Psoas muscle (tissue), 8 donors: Measurements from ENCODE around the gene TUT1. TPM values are rescaled to one million over a fixed set of nuclear protein-coding genes. Genes with fewer than 3 reads are reported as not detected.
A peak's percentile ranks its signal among the peaks of the same experiment; 100 is the strongest.
"Not testable (repeated sequence)": the region's sequence is repeated elsewhere in the genome, so short reads cannot be mapped to it uniquely, and the experiment has no call there.

Experiments used
- ATAC-seq, 4 donors: fragments of 200-7000 bp; cut with Tn5 transposase; one replicate each; pipeline ENCODE4 v1.9.1; 2020; ENCODE audit warnings: moderate library complexity in 3 of 4, mild to moderate bottlenecking in 2 of 4
- DNase-seq, 2 donors: peaks; one replicate each; pipeline ENCODE4 v3.0.0-alpha.2; 2020
- H3K27ac ChIP-seq: fragments of 200-600 bp; one replicate; pipeline ENCODE4 v1.8.0; 2022
- H3K27me3 ChIP-seq, 3 donors: fragments of 200-600 bp in 1 of 3; one replicate each; pipeline versions ENCODE4 v1.6.1 to v1.8.0; 2013 to 2022; ENCODE audit warnings: low read length in 2 of 3, mild to moderate bottlenecking in 2 of 3, moderate library complexity in 1 of 3; ENCODE audit not compliant: insufficient read depth in 3 of 3
- H3K36me3 ChIP-seq, 2 donors: fragments of 200-600 bp in 1 of 2; one replicate each; pipeline versions ENCODE4 v1.6.1 to v1.8.0; 2013 to 2022; ENCODE audit warnings: low read depth in 1 of 2, mild to moderate bottlenecking in 1 of 2, moderate library complexity in 1 of 2; ENCODE audit not compliant: insufficient read depth in 1 of 2
- H3K4me1 ChIP-seq: fragments of 200-600 bp; one replicate; pipeline ENCODE4 v1.8.0; 2022
- H3K4me3 ChIP-seq: fragments of 200-600 bp; one replicate; pipeline ENCODE4 v1.8.0; 2022; ENCODE audit warnings: mild to moderate bottlenecking
- H3K9me3 ChIP-seq: fragments of 200-600 bp; one replicate; pipeline ENCODE4 v1.8.0; 2022
- WGBS, 3 donors: extraction: QIAGEN DNeasy Blood & Tissue Kit; methylation state at CpG; one replicate each; pipeline versions ENCODE4 v1.1.6 to v1.1.7; 2013; 5-methylcytosine and 5-hydroxymethylcytosine counted together
- intact Hi-C, 2 donors: fragments of 100-400 bp; cut with DNase I; formaldehyde crosslinking; loops; one replicate each; pipeline versions ENCODE4 v1.11.0 to v1.14.2; 2022
- polyA plus RNA-seq, 3 donors: library from polyadenylated mRNA; stranded (reverse); fragments of 200-250 nt; gene quantifications; one replicate each; pipeline ENCODE4 v1.2.3, GENCODE V29; 2013
- total RNA-seq, 4 donors: library from RNA; stranded (reverse); fragmentation: NEBNext Ultra II Directional in 2 of 4; extraction: Animal tissue kit (Norgen Biotek cat#: 25700) in 2 of 4; gene quantifications; one replicate each; pipeline versions ENCODE4 v1.2.1 to v1.2.4, GENCODE V29; 2021 to 2023
- TF ChIP-seq, protein P1 (sequence below): fragments of 200-600 bp; IDR thresholded peaks from one replicate; pipeline ENCODE4 v1.8.0; 2022; ENCODE audit warnings: antibody characterized with exemption
- donor health status: healthy with polysubstance abuse.
- donor health status: DM: no; HTN: no; CAD: no; lungs with moderate emphysema.
- donor health status: Bipolar disorder and iron deficiency.
- donor health status: healthy.
- donor health status: DM: yes; HTN: yes; CAD: no.
- donor health status: DM: no; HTN: no; CAD: no.
- donor health status: DM: no; HTN: no; CAD: no.
- donor health status: DM: yes; HTN: yes; CAD: no.

The TUT1 gene
- total and polyA plus RNA-seq, 7 donors = 12.1 to 23.7 (median 15.5) TPM

DNA sequence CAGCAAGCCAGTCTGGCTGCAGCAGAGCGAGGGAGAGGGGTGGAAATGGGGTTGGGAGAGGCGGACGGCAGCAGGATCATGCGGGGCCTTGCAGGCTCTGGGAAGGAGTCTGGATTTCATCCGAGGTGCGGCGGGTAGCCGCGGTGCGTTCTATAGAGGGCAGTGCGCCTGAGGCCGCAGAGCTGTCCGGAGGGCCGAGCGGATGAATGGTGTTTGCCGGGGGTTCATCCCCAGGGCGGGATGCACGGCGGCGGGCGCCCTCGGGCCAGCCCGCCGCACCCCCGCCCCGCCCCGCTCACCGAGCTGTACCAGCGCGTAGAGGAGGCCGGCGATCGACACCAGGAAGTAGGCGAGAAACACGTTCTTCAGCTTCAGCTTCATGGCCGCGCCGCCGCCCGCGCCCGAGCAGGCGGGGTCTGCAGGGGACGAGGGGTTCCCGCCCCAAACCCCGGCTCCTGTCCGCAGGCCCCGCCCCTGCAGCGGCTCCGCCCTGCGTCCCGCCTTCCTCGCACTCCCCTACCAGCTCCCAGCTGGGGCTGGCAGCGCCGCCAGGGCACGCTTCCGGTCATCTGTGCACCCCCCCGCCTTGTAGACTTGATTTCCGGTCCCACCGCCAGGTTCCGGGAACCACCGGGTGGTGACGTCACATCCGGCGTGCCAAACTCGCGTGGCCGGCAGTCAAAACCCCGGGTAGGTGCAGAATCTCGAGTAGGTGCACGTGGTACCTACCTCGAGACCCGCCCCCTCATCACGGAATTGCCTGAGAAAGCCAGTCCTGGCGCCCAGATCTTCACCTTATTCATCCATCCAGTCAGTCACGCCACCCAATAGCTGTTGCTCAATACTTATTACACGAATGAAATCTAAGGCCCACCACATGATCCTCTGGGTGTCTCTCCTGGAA is 30.5 kb upstream of the TUT1 start, which contains the start of gene B3GAT3:
TSS of gene B3GAT3 (minus strand) at position 420 of the 904 bp plus-strand sequence. CDS start at position 381, 39 bp downstream.
- peaks cover 2 to 39% of the 10 kb centered on the region in 2 donors for H3K36me3 ChIP-seq
- intact Hi-C loops = no loop called here
- H3K9me3 ChIP-seq = no peaks in the 10 kb centered on the region
- no peaks in the 10 kb centered on the region for H3K27me3 ChIP-seq
- DNase-seq (peak; percentile 99), ATAC-seq (peak; percentile 97 to 99 (median 98))
- TF ChIP-seq, protein P1, sequence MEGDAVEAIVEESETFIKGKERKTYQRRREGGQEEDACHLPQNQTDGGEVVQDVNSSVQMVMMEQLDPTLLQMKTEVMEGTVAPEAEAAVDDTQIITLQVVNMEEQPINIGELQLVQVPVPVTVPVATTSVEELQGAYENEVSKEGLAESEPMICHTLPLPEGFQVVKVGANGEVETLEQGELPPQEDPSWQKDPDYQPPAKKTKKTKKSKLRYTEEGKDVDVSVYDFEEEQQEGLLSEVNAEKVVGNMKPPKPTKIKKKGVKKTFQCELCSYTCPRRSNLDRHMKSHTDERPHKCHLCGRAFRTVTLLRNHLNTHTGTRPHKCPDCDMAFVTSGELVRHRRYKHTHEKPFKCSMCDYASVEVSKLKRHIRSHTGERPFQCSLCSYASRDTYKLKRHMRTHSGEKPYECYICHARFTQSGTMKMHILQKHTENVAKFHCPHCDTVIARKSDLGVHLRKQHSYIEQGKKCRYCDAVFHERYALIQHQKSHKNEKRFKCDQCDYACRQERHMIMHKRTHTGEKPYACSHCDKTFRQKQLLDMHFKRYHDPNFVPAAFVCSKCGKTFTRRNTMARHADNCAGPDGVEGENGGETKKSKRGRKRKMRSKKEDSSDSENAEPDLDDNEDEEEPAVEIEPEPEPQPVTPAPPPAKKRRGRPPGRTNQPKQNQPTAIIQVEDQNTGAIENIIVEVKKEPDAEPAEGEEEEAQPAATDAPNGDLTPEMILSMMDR = no peak
- WGBS, 3 donors = 0 to 1% (median 1%) methylated on average over 46 to 77 of the region's 77 CpGs
- peaks cover 21% of the 10 kb centered on the region for H3K4me1 ChIP-seq
- peak within 1 kb of the TSS; percentile 79 for H3K4me3 ChIP-seq
- H3K27ac ChIP-seq = peak within 1 kb of the TSS; percentile 93

DNA sequence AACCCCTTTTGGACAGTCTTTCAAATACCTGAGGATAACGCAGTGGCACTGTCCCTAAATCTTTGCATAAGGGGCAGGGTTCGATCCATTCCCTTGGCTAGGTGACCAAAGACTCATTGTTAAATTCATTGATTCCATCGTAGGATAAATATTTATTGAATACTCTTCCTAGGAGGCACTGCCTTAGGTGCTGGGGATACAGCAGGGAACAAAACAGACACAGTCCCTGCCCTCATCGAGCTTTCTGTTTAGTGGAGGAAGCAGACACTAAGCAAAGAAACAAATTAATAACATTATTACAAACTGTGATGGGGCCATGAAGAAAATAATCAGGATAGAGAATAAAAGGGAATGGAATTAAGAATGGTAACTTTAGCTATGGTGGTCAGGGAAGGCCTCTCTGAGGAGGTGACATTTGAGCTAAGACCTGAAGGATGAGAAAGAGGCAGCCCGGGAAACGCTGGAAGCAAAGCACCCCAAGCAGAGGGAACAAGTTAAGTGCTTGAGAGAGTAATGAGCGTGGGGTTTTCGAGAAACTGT is 29.8 kb upstream of the TUT1 start:
- ATAC-seq = no peak
- TF ChIP-seq, protein P1 = no peak

DNA sequence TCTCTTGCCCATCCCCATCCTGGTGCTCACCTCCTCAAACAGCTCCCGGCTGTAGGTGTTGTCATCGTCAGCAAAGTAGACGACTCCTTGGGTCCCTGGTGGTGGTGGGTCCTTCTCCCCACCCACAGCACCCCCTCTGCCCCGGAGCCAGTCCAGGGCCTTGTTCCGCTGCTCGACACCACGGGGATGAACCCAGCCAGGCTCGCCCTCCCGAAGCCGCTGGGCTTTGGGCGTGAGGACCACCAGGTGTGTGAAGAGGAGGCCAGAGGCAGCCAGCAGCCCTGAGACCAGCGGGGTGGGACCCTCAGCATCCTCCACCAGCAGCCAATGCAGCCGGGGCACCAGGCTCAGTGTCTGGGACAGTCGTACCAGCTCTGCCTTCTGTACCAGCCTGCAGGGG is 25.6 kb upstream of the TUT1 start:
- DNase-seq, H3K27me3 ChIP-seq, H3K9me3 ChIP-seq, H3K27ac ChIP-seq, ATAC-seq, H3K4me3 ChIP-seq, intact Hi-C loops: not testable (repeated sequence)
- Histone ChIP-seq H3K4me1 (peaks cover 20% of the 10 kb centered on the region), H3K36me3 (peaks cover 0 to 44% of the 10 kb centered on the region in 2 donors)
- WGBS, 3 donors = 92 to 95% (median 92%) methylated on average over 11 to 14 of the region's 14 CpGs

More for the DNA sequence above, 29.8 kb upstream of the TUT1 start:
- peaks cover 21% of the 10 kb centered on the region for H3K4me1 ChIP-seq
- no peak for DNase-seq
- no peaks in the 10 kb centered on the region for H3K27me3 ChIP-seq
- H3K4me3 ChIP-seq = peak overlapping the region; percentile 79
- H3K36me3 ChIP-seq = peaks cover 2 to 39% of the 10 kb centered on the region in 2 donors
- intact Hi-C loops = no loop called here
- H3K9me3 ChIP-seq = no peaks in the 10 kb centered on the region
- peak overlapping the region; percentile 93 for H3K27ac ChIP-seq
- 31 to 35% (median 34%) methylated on average over 8 of the region's 8 CpGs for WGBS, 3 donors

DNA sequence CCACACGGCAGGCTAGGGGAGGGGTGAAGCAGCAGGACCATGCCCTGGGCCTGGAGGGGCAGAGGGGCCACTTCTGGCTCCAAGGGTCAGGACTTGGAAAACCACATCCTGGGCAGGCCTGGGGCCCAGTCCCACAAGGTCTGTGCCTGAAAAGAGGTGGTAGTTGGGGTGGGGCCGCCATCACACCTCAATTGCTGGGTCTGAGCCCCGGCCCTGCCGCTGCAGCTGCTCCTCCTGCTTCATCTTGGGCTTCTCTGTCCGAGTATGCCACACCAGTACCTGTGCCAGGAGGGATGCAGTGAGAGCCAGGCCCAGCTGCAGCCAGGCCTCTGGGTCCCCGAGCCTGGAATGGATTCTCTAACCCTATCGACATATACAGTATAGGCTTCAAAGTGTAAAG is 24.2 kb upstream of the TUT1 start:
- Histone ChIP-seq H3K4me1 (peaks cover 18% of the 10 kb centered on the region), H3K4me3 (no peak overlapping the region), H3K36me3 (peaks cover 0 to 44% of the 10 kb centered on the region in 2 donors), H3K27ac (no peak overlapping the region), H3K9me3 (no peaks in the 10 kb centered on the region), H3K27me3 (no peaks in the 10 kb centered on the region)
- ATAC-seq (no peak), DNase-seq (no peak)
- intact Hi-C loops = no loop called here
- 82 to 90% (median 83%) methylated on average over 7 of the region's 7 CpGs for WGBS, 3 donors
- TF ChIP-seq, protein P1 = no peak

DNA sequence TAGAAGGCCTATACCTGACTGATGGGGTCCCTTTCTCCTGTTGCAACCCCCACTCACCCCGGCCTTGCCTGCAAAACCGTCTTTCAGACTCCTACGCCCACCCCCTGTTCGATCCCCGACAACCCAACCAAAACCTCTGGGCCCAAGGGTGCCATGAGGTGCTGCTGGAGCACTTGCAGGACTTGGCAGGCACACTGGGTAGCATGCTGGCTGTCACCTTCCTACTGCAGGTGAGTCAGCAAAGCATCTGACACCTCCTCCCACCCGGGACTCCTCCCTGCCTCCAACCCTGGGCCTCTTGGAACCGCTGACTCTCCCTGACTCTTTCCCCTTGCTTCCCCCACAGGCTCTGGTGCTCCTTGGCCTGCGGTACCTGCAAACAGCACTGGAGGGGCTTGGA is 23.0 kb upstream of the TUT1 start:
- H3K27ac ChIP-seq = peak overlapping the region; percentile 94
- no peak overlapping the region for H3K4me3 ChIP-seq
- H3K9me3 ChIP-seq = no peaks in the 10 kb centered on the region
- H3K27me3 ChIP-seq = no peaks in the 10 kb centered on the region
- TF ChIP-seq, protein P1 = no peak
- DNase-seq (no peak), ATAC-seq (no peak)
- 70 to 83% (median 73%) methylated on average over 8 of the region's 8 CpGs for WGBS, 3 donors
- peaks cover 12% of the 10 kb centered on the region for H3K4me1 ChIP-seq
- peaks cover 0 to 48% of the 10 kb centered on the region in 2 donors for H3K36me3 ChIP-seq
- intact Hi-C loops = loop anchor here in 1 of 2 donors (5.0 kb wide), 1 partner anchor 38 kb away; the partner anchor contains the start of gene INTS5
